GM12891 (cell line): Measurements from ENCODE around the gene RIIAD1.

Source experiments
- POLR2A ChIP-seq: IDR thresholded peaks from 2 replicates; pipeline ENCODE4 v1.6.1; 2011; ENCODE audit warnings: low read depth, low read length, control low read depth
- POLR2AphosphoS5 ChIP-seq: IDR thresholded peaks from 2 replicates; pipeline ENCODE4 v1.6.1; 2011; ENCODE audit warnings: low read depth, low read length, control low read depth
- SPI1 ChIP-seq: IDR thresholded peaks from 2 replicates; pipeline ENCODE4 v1.6.1; 2011; ENCODE audit warnings: low read depth, low read length, control low read depth
- TAF1 ChIP-seq: IDR thresholded peaks from 2 replicates; pipeline ENCODE4 v1.6.1; 2011; ENCODE audit warnings: low read depth, low read length, control low read depth

DNA sequence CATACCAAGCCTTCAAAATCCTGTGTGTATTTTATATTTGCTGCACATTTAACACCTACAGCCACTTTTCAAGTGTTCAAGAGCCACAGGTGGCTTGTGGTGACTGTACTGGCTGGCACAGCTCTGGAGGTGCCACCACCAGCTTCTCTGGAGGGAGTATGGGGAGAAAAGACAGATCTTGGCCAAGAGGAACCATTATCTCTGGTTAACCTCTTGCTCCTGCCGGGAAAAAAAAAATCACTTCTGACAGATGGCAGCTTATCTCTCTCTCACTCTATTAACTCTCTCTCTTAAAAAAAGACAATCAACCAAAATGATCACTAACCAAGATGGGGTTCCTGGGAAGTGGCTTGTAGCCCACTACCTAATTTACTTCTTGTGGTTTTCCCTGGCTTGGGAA is 1.2 kb upstream of the RIIAD1 start:
- TF ChIP-seq TAF1 (no peak), POLR2A (no peak), SPI1 (no peak), POLR2AphosphoS5 (no peak)
